GM12892 (cell line): ENCODE measurements around the gene C16orf86.

Experiments
- POLR2A ChIP-seq: IDR thresholded peaks from 2 replicates; pipeline ENCODE4 v1.6.1; 2011; ENCODE audit warnings: low read depth, low read length, control low read depth
- POLR2AphosphoS5 ChIP-seq: IDR thresholded peaks from 2 replicates; pipeline ENCODE4 v1.6.1; 2011; ENCODE audit warnings: low read depth, low read length, control low read depth

DNA sequence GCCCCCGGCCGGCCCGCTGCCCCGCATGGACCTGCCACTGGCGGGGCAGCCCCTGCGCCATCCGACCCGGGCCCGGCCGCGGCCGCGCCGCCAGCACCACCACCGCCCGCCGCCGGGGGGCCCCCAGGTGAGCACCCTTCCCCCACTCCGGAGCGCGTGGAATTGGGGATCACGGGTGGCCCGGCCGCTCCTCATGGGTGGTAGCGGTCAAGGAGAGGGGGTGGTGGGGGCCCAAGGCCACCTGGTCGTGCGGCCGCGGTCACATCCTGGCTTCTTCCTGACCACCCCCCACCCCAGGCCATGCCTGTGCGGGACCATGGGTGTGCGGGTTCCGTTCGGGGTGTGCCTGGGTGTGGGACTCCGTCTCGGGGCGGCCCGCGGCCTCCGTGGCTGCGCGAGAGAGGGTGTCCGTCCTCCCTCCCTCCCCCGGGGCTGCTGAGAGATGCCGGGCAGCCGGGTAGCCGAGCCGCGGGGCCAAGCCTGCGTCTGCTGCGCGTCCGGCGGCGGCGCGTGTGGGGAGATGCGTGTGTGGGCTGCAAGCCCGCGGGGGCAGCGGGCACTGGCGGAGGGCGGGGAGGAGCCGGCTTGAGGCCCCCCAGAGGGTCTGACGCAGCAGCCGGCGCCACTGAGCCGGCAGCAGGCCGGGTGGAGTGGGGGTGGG, 13.4 kb upstream of the C16orf86 start:
- TF ChIP-seq POLR2A, result no peak
- TF ChIP-seq POLR2AphosphoS5, result no peak
